ENCODE data around the gene ZNF239. TPM values are rescaled to one million over a fixed set of nuclear protein-coding genes. Genes with fewer than 3 reads are reported as not detected.

Gene ZNF239
- total RNA-seq, 1 donor from 2014 or later: 9.4 TPM

DNA sequence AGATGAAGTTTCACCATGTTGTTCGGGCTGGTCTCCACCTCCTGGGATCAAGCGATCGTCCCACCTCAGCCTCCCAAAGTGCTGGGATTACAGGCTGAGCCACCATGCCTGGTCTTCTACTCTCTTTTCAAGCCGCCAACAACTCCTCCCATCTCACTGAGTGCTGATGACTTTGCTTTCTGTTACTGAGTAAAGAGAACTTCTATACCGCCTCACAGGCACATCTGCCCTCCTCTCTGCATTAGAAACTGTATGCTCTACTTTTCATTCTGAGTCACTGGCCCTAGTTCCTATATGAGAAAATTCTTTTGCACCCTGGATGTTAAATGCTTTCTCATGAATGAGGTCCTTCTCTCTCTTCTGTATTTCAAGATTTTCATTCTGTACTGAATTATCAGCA lies 2.2 kb upstream of the ZNF239 start:
- Mint-ChIP-seq H3K4me1 (peaks cover 38% of the 10 kb centered on the region), H3K27me3 (peaks cover 2% of the 10 kb centered on the region), H3K27ac (no peak overlapping the region), H3K36me3 (ENCODE audit: low read depth) (peaks cover 1% of the 10 kb centered on the region), H3K9me3 (peaks cover 5% of the 10 kb centered on the region), H3K4me3 (no peak overlapping the region)
- ATAC-seq (ENCODE audit: low read depth): no peak
- CTCF ChIA-PET: no interaction called here
- POLR2A ChIA-PET: no interaction called here
- no peak for DNase-seq
- intact Hi-C loops (cut with micrococcal nuclease): no loop called here
- TF ChIP-seq, protein P1, sequence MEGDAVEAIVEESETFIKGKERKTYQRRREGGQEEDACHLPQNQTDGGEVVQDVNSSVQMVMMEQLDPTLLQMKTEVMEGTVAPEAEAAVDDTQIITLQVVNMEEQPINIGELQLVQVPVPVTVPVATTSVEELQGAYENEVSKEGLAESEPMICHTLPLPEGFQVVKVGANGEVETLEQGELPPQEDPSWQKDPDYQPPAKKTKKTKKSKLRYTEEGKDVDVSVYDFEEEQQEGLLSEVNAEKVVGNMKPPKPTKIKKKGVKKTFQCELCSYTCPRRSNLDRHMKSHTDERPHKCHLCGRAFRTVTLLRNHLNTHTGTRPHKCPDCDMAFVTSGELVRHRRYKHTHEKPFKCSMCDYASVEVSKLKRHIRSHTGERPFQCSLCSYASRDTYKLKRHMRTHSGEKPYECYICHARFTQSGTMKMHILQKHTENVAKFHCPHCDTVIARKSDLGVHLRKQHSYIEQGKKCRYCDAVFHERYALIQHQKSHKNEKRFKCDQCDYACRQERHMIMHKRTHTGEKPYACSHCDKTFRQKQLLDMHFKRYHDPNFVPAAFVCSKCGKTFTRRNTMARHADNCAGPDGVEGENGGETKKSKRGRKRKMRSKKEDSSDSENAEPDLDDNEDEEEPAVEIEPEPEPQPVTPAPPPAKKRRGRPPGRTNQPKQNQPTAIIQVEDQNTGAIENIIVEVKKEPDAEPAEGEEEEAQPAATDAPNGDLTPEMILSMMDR (IDR thresholded peaks at IDR 0.05): no peak

DNA sequence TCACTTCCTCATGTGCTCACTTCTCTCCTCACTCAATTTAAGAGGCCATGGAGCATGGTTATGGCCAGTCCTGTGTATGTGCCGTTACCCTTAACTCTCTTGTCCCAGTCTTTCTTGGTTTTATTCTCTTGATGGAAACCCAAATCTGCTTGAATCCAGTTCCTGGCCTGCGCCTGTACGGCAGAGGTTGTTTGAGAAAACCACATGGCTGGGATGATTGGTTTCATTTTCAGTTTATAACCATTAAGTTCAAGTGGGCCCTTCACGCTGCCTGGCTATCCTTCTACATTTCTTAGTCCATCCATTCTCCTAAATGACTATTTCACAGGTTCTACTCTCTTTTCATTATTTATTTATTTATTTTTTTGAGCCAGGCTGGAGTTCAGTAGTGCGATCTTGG lies 1.6 kb upstream of the ZNF239 start:
- Mint-ChIP-seq H3K36me3 (ENCODE audit: low read depth) (peaks cover 3% of the 10 kb centered on the region), H3K27ac (no peak overlapping the region), H3K4me3 (peak overlapping the region; percentile 33), H3K4me1 (peaks cover 44% of the 10 kb centered on the region), H3K27me3 (no peaks in the 10 kb centered on the region), H3K9me3 (peaks cover 5% of the 10 kb centered on the region)
- intact Hi-C loops (cut with micrococcal nuclease): no loop called here
- ChIA-PET POLR2A (interaction anchor here (3.9 kb wide), 1 partner anchor 19 kb away, joined by 19 read pairs; no protein-coding TSS in a partner anchor), CTCF (no interaction called here)
- DNase-seq (no peak), ATAC-seq (ENCODE audit: low read depth) (no peak)
- TF ChIP-seq, protein P1 (IDR thresholded peaks at IDR 0.05): no peak

DNA sequence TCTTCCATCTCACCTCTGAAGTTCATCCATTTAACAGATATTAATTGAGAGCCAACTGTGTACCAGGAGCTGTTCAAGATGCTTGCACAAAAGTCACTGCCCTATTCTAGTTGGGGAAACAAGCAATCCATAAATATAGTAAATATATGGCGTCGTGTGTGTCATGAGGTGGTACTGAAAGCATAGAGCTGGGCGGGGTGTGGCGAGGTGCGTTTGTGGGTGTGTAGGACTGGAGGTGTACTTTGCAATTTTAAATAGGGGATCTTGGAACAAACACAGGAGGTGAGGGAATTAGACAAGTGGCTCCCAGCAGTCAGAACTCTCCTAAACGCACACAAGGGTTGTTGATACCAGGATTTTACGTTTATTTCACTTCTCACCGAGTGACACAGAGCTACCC lies 490 bp upstream of the ZNF239 start:
- intact Hi-C loops (cut with micrococcal nuclease): loop anchor here (1.0 to 5.0 kb wide), 9 partner anchors 20 to 1208 kb away; partner anchors contain the start of genes BMS1, CSGALNACT2, HNRNPF and ZNF32
- Mint-ChIP-seq H3K9me3 (peaks cover 5% of the 10 kb centered on the region), H3K4me3 (peak overlapping the region; percentile 89), H3K36me3 (ENCODE audit: low read depth) (peaks cover 4% of the 10 kb centered on the region), H3K27ac (peak overlapping the region; percentile 83), H3K4me1 (peaks cover 48% of the 10 kb centered on the region), H3K27me3 (no peaks in the 10 kb centered on the region)
- TF ChIP-seq, protein P1 (IDR thresholded peaks at IDR 0.05): no peak
- ATAC-seq (ENCODE audit: low read depth): no peak
- ChIA-PET POLR2A (interaction anchor here (3.0 to 3.9 kb wide), 2 partner anchors 20 to 73 kb away, joined by 11 to 19 read pairs; partner anchors contain the start of gene ZNF32), CTCF (no interaction called here)
- no peak for DNase-seq

DNA sequence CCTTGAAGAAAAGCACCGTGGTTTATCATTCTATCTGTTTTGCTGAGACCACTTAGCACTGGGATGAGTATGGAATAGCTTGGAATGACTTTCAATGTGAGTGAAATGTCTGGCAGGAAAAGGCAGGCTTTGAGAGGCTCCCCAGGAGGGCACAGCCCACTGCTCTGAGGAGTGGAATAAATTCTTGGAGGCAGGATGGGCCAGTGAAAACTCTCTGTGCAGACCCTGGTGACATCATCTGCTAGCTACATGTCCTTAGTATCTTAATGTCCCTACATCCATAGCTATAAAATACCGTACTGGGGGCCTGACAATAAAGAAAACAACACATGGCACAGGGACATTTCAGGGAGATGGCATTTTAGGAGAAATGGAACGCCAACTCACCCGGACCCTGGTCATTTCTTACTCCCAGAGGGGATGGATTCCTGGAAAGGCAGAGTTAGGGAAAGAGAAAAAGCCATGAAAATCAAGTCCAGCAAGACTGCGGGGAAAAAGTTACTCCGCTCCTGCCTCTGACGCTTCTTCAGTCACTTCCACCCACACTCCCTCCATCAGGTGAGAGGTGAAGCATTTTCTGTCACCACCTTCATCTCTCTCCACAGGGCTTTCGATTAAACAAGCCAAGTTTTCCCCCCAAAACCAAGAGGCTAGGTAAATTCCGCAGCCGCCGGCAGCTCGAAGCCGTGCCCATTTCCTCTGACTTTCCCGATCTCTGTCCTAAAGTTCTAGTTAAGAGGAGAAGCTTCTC lies 991 bp downstream of the ZNF239 start:
- DNase-seq: no peak
- Mint-ChIP-seq H3K4me3 (peak overlapping the region; percentile 80), H3K4me1 (peaks cover 48% of the 10 kb centered on the region), H3K36me3 (ENCODE audit: low read depth) (peaks cover 4% of the 10 kb centered on the region), H3K27me3 (no peaks in the 10 kb centered on the region), H3K27ac (peak overlapping the region; percentile 70), H3K9me3 (peaks cover 5% of the 10 kb centered on the region)
- CTCF ChIA-PET: no interaction called here
- TF ChIP-seq, protein P1 (IDR thresholded peaks at IDR 0.05): no peak
- POLR2A ChIA-PET: interaction anchor here (0.6 to 3.9 kb wide), 6 partner anchors 21 to 166 kb away, joined by 4 to 19 read pairs (median 6); partner anchors contain the start of genes ZNF32 and ZNF485
- ATAC-seq (ENCODE audit: low read depth): no peak
- intact Hi-C loops (cut with micrococcal nuclease): loop anchor here (5.0 kb wide), 2 partner anchors 166 to 1206 kb away; partner anchors contain the start of gene HNRNPF

DNA sequence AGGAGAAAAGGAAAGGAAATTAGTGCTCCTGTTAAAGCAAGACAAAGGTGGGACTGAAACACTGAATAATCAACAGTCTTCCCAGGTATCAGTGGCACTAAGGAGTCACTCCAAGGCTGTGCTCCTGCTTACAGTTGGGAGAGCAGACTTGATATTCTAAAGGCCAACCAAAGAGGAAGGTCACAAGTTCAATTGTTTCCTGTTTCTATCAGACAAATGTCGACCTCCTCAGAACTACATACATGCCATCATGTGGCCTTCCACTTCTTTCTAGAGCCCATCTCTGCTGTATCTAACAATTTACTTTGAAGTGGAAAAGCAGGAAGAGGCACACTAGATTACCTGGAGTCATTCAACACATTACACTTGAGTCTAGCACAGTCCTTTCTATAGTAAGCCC lies 3.4 kb downstream of the ZNF239 start:
- Mint-ChIP-seq H3K27ac (no peak overlapping the region), H3K4me1 (peaks cover 44% of the 10 kb centered on the region), H3K4me3 (no peak overlapping the region), H3K36me3 (ENCODE audit: low read depth) (peaks cover 18% of the 10 kb centered on the region), H3K27me3 (no peaks in the 10 kb centered on the region), H3K9me3 (peaks cover 4% of the 10 kb centered on the region)
- ChIA-PET POLR2A (no interaction called here), CTCF (no interaction called here)
- ATAC-seq (ENCODE audit: low read depth) (no peak), DNase-seq (no peak)
- TF ChIP-seq, protein P1 (IDR thresholded peaks at IDR 0.05): no peak
- intact Hi-C loops (cut with micrococcal nuclease): loop anchor here (5.0 kb wide), 2 partner anchors 164 to 1204 kb away; partner anchors contain the start of gene HNRNPF
